GM12891 (cell line): ENCODE measurements around the gene BACH2.
A peak's percentile ranks its signal among the peaks of the same experiment; 100 is the strongest.

Experiments
- DNase-seq: peaks from one replicate; pipeline ENCODE4 v3.0.0; 2011; ENCODE audit warnings: low spot score; ENCODE audit not compliant: insufficient read length
- FAIRE-seq: peaks from 2 replicates; lab custom pipeline; 2011; peaks lifted over from hg19 to GRCh38; lab: Jason Lieb, UNC
- PAX5 ChIP-seq: IDR thresholded peaks from 2 replicates; pipeline ENCODE4 v1.6.1; 2011; ENCODE audit warnings: low read length, moderate library complexity, mild to moderate bottlenecking; ENCODE audit not compliant: insufficient read depth, severe bottlenecking
- POLR2A ChIP-seq: IDR thresholded peaks from 2 replicates; pipeline ENCODE4 v1.6.1; 2011; ENCODE audit warnings: low read depth, low read length, control low read depth
- POLR2AphosphoS5 ChIP-seq: IDR thresholded peaks from 2 replicates; pipeline ENCODE4 v1.6.1; 2011; ENCODE audit warnings: low read depth, low read length, control low read depth
- POU2F2 ChIP-seq: IDR thresholded peaks from 2 replicates; pipeline ENCODE4 v1.6.1; 2011; ENCODE audit warnings: low read depth, mild to moderate bottlenecking, control low read depth, low read length, moderate library complexity
- SPI1 ChIP-seq: IDR thresholded peaks from 2 replicates; pipeline ENCODE4 v1.6.1; 2011; ENCODE audit warnings: low read depth, low read length, control low read depth
- TAF1 ChIP-seq: IDR thresholded peaks from 2 replicates; pipeline ENCODE4 v1.6.1; 2011; ENCODE audit warnings: low read depth, low read length, control low read depth

BACH2 gene

GRCh38 chr6:90304308-90304707 lies 7.7 kb upstream of the BACH2 start:
- FAIRE-seq (no peak), DNase-seq (no peak)
- TF ChIP-seq PAX5 (no peak), SPI1 (no peak), POU2F2 (no peak), POLR2AphosphoS5 (no peak), POLR2A (no peak), TAF1 (no peak)

DNA sequence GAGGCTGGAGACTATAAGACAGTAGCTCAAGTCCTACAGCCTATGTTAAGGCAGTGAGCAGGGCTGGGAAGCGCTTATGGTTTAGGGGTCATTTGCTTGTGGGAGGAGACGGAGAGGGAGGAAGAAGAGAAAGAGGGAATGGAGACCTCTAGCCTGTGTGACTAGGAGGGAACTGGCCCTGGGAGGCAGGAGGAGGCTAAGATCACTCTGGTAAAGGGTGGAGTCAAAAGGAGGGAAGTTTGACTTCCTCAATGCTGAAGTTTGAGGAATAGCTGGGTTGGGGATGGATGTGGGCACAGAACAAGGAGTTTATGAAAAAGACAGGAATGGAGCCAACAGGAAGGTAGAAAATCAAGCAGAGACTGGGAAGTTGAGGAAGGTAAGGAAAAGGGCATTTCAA lies 6.4 kb upstream of the BACH2 start:
- FAIRE-seq, result no peak
- TF ChIP-seq POLR2A (no peak), POU2F2 (no peak), PAX5 (no peak), TAF1 (no peak), SPI1 (no peak), POLR2AphosphoS5 (no peak)
- DNase-seq, result no peak

GRCh38 chr6:90302320-90302719 lies 5.7 kb upstream of the BACH2 start:
- no peak for FAIRE-seq
- TF ChIP-seq TAF1, result no peak
- no peak for TF ChIP-seq POLR2A
- TF ChIP-seq SPI1, result no peak
- TF ChIP-seq POLR2AphosphoS5, result no peak
- TF ChIP-seq PAX5, result no peak
- TF ChIP-seq POU2F2, result no peak
- DNase-seq, result no peak

DNA sequence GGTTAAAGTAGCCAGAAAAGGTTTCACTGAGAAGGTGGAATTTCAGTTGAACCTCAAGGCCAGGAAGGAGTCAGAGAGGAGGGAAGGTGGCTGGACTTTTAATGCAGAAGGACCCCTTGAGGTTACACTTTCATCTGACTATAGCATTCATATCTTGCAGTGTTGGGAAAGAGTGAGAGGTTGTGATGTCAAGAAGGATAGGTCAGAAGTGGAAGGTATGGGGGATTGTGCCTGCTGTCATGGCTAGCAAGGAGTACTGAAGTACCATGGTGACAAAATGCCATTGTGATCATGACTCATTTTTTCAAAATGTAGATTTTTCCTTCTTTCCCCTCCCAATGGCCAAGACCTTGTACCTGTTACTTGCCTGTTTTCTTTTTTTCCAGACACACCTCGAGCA lies 5.2 kb upstream of the BACH2 start:
- DNase-seq (no peak), FAIRE-seq (no peak)
- TF ChIP-seq POLR2A (no peak), PAX5 (no peak)

DNA sequence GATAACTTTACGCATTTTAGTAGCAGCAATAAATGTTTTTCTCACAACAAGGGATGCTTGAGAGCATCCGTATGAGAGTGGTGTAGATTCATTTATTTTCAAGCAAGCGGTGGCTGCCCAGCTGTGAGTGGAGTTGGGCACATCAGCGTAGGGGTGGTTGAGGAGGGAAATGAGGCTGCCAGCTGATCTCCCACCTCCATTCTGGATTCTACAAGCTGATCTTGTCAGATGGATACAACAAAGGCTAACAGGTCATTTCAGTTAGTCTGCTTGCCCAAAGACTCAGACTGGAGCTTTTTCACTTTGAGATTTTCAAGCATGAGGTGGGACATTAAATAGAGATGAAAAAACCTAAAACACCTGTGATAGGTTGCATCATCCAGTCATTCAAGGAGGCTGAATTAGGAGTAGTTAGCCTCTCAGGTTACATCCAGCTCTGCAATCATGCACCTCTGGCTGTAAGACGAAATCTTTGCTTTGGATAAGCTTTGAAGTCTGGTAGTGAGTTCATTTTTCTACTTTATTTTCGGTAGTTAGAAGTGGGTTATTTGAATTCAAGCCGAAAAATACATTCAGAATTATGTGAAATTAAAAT lies 1.9 kb upstream of the BACH2 start:
- TF ChIP-seq SPI1 (no peak), POLR2AphosphoS5 (no peak), POLR2A (no peak), POU2F2 (no peak), TAF1 (no peak), PAX5 (no peak)
- no peak for FAIRE-seq
- DNase-seq, result no peak

DNA sequence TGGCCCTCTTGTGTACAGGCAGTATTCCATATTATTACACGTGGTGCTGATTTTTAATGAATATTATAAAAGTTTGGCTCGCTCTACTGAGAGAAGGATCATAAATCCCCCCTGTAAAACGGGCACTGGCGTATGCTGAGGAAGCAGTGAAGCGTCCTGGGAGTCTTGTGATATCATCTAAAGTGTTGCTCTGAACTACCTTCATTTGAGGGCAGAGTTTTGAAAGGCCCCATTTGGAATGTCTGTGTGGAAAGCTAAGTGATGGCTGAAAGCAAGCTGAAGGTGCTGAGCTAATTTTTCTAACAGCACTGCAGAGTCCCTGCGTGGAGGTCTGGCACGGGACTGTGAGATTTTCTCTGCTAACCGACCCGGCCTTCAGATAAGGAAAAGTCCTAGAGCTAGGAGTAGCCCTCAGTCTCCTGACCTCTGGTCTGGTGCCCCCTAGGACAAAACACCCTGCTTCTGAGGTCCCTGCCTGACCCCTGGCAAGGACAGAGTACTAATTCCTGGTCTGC lies 1.3 kb upstream of the BACH2 start:
- TF ChIP-seq POU2F2 (no peak), POLR2AphosphoS5 (no peak), SPI1 (no peak), PAX5 (no peak), TAF1 (no peak), POLR2A (no peak)
- no peak for FAIRE-seq
- DNase-seq, result no peak

DNA sequence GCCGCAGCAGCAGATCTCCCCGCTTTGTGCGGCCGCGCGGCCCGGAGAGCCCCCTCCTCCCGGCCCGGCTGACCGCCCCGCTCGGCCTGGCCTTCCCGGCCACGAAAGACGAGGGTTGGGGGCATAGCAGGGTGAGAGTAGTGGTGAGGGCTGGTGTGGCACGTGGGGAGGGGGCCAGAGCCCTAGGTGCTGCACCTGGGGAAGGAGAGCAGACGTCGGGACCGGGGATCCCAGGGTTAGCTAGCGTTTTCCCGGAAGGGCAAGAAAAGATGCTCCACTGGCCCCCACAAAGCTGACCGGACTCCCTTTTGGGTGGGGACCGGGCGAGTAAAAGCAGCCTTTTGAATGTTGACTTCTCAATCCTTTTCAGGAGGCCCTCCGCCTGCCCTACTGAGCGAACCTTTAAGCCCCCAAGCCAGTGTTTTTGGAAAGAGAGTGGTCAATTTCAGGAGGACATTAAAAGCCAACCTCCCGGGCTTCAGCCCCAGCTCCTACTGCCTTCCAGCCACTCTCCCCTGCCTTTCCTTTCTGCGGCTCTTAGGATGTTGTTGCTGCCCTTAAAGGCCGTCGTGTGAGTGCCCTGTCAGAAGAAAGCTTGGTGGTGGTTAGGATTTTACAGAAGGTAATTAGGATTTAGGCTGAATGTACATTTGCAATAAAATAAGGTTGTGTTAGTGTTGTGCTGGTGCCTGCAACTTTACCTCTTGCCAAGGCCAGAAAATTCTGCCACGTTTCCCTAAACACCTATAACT lies 648 bp upstream of the BACH2 start:
- TF ChIP-seq POLR2AphosphoS5, result no peak
- TF ChIP-seq POU2F2, result no peak
- no peak for TF ChIP-seq PAX5
- no peak for TF ChIP-seq POLR2A
- DNase-seq (no peak), FAIRE-seq (no peak)

DNA sequence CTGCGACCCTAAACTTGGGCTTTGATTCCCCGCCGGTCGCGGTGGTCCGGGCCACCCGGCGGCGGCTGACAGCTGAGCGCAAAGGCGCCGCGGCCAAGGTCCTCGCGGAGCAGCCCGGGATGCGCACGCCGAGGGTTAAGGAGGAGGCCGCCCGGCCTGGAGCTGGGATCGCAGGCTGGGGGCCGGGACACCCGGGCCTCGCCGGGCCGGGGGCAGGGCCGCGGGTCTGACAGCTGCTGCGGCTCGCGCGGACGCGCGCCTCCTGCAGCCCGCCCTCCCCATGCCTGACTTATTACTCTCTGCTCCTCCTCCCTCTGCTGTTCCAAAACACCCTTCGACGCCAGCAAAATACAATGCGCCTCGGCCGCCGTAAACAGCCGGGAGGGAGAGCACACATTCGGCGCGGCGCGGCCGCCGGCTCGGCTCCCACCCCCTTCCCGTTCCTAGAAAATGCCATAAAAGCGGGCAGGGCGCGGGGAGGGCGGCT lies 746 bp downstream of the BACH2 start:
- DNase-seq (peak; percentile 28), FAIRE-seq (no peak)
- TF ChIP-seq PAX5, result no peak
- no peak for TF ChIP-seq TAF1
- TF ChIP-seq POU2F2, result no peak
- no peak for TF ChIP-seq POLR2AphosphoS5
- no peak for TF ChIP-seq SPI1
- TF ChIP-seq POLR2A, result no peak

DNA sequence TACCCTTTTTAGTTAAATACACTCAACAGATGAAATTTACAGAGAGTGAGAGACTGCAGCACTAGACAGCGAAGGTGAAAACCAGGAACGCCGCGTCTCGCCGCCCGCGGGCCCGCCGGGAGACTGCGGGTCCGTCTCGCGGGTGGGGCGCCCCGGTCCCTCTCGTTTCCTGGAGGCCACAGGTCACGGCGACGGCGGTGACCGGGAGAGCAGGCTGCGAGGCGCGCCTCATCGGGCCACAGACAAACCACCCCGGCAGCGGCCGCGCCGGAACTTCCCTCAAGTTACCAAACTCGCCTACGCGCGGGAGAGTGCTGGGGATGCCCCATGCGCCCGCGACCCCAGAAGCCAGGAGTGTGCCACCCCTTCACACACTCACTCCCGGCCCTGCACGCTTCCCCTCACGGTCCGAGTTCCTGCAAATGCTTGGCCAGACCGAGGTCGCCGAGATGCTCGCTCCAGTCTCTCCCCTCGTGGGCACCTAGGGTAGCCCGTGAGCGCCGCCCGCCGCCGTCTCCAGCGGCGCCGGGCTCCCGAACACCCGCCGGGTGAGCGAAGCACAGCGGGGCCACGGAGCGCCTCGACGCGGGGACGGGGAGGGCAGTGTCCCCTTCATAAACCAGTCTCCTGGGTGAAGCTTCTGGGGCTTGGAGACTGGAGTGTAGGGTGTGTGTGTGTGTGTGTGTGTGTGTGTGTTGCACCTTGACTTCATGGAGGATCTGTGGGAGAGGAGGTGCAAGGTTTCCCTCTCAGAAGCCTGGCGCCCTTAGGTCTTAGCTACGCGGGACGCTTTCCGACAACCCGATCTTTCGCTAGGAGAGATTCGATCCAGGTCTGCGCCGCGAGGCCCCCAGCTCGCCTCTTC lies 1.4 kb downstream of the BACH2 start:
- no peak for FAIRE-seq
- DNase-seq, result peak; percentile 24
- no peak for TF ChIP-seq POLR2A
- no peak for TF ChIP-seq PAX5
- no peak for TF ChIP-seq POLR2AphosphoS5
- no peak for TF ChIP-seq POU2F2
- no peak for TF ChIP-seq TAF1
- TF ChIP-seq SPI1, result no peak

GRCh38 chr6:90294614-90294988 lies 2.0 kb downstream of the BACH2 start:
- DNase-seq, result no peak
- TF ChIP-seq POLR2A, result no peak
- no peak for TF ChIP-seq TAF1
- no peak for TF ChIP-seq POU2F2
- TF ChIP-seq SPI1, result no peak
- no peak for TF ChIP-seq PAX5
- TF ChIP-seq POLR2AphosphoS5, result no peak
- no peak for FAIRE-seq
